HG03521 (cell line): ENCODE data around the gene KRT9.
"Not testable (repeated sequence)": the region's sequence is repeated elsewhere in the genome, so short reads cannot be mapped to it uniquely, and the experiment has no call there.

Source experiments
- ATAC-seq: cut with Tn5 transposase; IDR thresholded peaks from one replicate; pipeline ENCODE4 v1.9.1; 2021; ENCODE audit warnings: mild to moderate bottlenecking, moderate library complexity; ENCODE audit not compliant: unreplicated experiment

The KRT9 gene

GRCh38 chr17:41547378-41547841 lies 24.4 kb downstream of the KRT9 start:
- no peak for ATAC-seq

GRCh38 chr17:41546819-41547218 lies 25.0 kb downstream of the KRT9 start:
- no peak for ATAC-seq

GRCh38 chr17:41545829-41546410 lies 25.9 kb downstream of the KRT9 start:
- no peak for ATAC-seq

GRCh38 chr17:41544935-41545334 lies 26.9 kb downstream of the KRT9 start:
- no peak for ATAC-seq

- ATAC-seq = no peak
Observed at GRCh38 chr17:41544491-41544892, 27.4 kb downstream of the KRT9 start.

- ATAC-seq = not testable (repeated sequence)
Observed at GRCh38 chr17:41542786-41543185, 29.1 kb downstream of the KRT9 start.

GRCh38 chr17:41542357-41542756 lies 29.5 kb downstream of the KRT9 start:
- ATAC-seq = no peak

- no peak for ATAC-seq
Observed at GRCh38 chr17:41540921-41541625, 30.8 kb downstream of the KRT9 start.

GRCh38 chr17:41539979-41540701 lies 31.7 kb downstream of the KRT9 start:
- no peak for ATAC-seq

- ATAC-seq = no peak
Observed at GRCh38 chr17:41539071-41539492, 32.8 kb downstream of the KRT9 start.

- ATAC-seq = no peak
Observed at GRCh38 chr17:41538565-41538991, 33.3 kb downstream of the KRT9 start.

- no peak for ATAC-seq
Observed at GRCh38 chr17:41537990-41538389, 33.9 kb downstream of the KRT9 start.

GRCh38 chr17:41537614-41537954 lies 34.3 kb downstream of the KRT9 start:
- ATAC-seq = no peak

GRCh38 chr17:41536741-41537613 lies 34.9 kb downstream of the KRT9 start:
- no peak for ATAC-seq

- ATAC-seq = no peak
Observed at GRCh38 chr17:41535764-41536481, 35.9 kb downstream of the KRT9 start.

GRCh38 chr17:41534899-41535546 lies 36.8 kb downstream of the KRT9 start:
- no peak for ATAC-seq

GRCh38 chr17:41533613-41534012 lies 38.2 kb downstream of the KRT9 start:
- no peak for ATAC-seq

- ATAC-seq = no peak
Observed at GRCh38 chr17:41532947-41533570, 38.8 kb downstream of the KRT9 start.

- ATAC-seq = no peak
Observed at GRCh38 chr17:41531993-41532392, 39.9 kb downstream of the KRT9 start.
